AG10803 (cell line): ENCODE results near the gene VARS2.

Source experiments
- DNase-seq: peaks from one replicate; pipeline ENCODE4 v3.0.0; 2010; ENCODE audit warnings: low read depth
- H3K4me3 ChIP-seq: 2 replicates; pipeline ENCODE4 v1.5.1; 2011; ENCODE audit warnings: mild to moderate bottlenecking, low read length, control low read depth
- TF ChIP-seq, protein P1 (sequence below): conservative IDR thresholded peaks from 2 replicates; pipeline ENCODE4 v1.5.1; 2011; ENCODE audit warnings: mild to moderate bottlenecking, low read length, control low read depth, inconsistent platforms

Gene VARS2

DNA sequence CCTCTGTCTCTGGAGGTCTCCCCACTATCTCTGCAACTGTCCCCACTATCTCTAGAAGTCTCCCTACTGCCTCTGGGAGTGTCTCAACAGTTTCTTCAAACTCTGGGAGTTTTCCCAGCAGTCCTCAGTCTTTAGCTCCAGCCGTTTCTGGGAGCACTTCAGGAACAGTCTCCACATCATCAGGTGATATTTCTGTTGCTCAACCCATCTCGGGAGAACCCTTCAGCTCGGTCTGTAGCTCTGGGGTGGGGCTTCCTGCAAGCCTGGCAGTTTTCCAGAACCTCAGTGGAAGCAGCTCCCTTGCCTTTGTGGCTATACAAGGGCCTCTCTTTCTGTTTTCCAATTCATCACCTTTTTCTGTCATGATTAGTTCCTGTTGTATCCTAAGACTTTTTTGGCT lies 21.0 kb downstream of the VARS2 start:
- TF ChIP-seq, protein P1, sequence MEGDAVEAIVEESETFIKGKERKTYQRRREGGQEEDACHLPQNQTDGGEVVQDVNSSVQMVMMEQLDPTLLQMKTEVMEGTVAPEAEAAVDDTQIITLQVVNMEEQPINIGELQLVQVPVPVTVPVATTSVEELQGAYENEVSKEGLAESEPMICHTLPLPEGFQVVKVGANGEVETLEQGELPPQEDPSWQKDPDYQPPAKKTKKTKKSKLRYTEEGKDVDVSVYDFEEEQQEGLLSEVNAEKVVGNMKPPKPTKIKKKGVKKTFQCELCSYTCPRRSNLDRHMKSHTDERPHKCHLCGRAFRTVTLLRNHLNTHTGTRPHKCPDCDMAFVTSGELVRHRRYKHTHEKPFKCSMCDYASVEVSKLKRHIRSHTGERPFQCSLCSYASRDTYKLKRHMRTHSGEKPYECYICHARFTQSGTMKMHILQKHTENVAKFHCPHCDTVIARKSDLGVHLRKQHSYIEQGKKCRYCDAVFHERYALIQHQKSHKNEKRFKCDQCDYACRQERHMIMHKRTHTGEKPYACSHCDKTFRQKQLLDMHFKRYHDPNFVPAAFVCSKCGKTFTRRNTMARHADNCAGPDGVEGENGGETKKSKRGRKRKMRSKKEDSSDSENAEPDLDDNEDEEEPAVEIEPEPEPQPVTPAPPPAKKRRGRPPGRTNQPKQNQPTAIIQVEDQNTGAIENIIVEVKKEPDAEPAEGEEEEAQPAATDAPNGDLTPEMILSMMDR = no peak
- H3K4me3 ChIP-seq = no peak overlapping the region
- no peak for DNase-seq

DNA sequence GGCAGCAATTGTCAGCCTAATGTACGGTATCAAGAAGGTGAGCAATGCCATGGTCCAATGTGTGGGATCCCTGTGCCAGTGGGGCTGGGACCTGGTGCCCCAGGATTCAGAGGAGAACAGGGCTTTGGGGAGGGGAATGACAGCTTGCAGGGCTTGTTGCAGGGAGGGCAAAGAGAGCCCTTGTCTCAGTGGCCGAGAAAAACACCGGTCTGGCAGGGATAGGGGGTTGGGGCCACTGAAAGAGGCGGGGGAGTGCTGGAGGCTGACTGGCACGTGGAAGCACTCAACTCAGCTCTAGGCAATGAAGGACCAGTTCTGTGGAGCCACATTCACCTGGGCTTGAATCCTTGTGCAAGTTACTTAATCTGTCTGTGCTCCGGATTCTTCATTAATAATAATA lies 23.2 kb downstream of the VARS2 start:
- TF ChIP-seq, protein P1 = no peak
- no peak overlapping the region for H3K4me3 ChIP-seq

GRCh38 chr6:30938730-30939129 lies 24.7 kb downstream of the VARS2 start:
- H3K4me3 ChIP-seq = no peak overlapping the region
- DNase-seq = no peak
- TF ChIP-seq, protein P1 = no peak

More for the DNA sequence above, 23.2 kb downstream of the VARS2 start:
- no peak for DNase-seq

GRCh38 chr6:30939473-30939872 lies 25.4 kb downstream of the VARS2 start:
- DNase-seq = peak; percentile 29
- TF ChIP-seq, protein P1 = no peak
- no peak overlapping the region for H3K4me3 ChIP-seq

DNA sequence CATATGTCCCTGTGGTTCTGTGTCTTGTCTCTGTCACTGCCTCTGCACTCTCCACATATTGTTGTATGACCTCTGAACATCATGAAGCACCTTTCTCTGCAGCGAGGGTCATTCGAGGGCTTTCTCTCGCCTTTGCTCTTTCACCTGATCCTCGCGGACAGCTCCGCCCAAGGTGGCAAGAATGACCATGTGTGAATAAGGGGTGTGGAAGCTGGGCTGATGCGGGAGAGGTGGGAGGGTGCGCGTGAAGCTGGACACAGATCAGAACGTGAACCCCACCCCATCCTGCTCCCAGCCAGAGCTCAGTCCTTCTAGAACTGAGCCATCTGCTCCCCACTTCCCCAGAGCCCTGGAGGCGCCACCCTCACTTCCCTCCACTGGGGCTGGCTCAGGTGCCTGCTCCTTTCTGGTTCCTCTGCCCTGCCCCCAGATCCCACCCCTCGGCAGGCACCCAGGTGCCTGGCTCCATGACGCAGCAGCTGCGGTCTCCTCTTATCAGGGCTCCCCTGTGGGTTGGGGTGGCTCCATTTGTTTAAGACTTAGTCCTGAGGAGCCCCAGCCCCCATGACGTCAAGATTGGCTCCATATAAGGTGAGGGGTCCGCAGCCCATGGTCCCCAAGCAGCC lies 26.4 kb downstream of the VARS2 start, which contains the start of gene MUCL3:
Gene MUCL3 (plus strand): TSS at position 613 of the 626 bp plus-strand sequence. CDS start 27 bp downstream, outside the sequence.
- TF ChIP-seq, protein P1 = no peak
- no peak within 1 kb of the TSS for H3K4me3 ChIP-seq
- DNase-seq = no peak

- H3K4me3 ChIP-seq = no peak overlapping the region
- DNase-seq = peak; percentile 85
- TF ChIP-seq, protein P1 = peak; percentile 78
Observed at GRCh38 chr6:30942338-30943060, 28.5 kb downstream of the VARS2 start.

DNA sequence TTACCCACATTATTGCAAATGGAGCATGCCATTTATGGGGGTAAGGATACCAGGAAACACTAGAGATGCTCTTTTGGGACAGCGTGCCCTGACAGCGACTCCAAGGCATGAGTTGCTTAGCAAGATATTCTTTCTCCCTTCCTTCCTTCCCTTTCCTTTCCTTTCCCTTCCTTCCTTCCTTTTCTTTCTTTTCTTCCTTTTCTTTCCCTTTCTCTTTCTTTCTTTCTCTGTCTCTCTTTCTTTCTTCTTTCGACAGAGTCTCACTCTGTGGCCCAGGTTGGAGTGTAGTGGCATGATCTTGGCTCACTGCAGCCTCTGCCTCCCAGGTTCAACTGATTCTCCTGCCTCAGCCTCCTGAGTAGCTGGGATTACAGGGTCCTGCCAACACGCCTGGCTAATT lies 30.0 kb downstream of the VARS2 start:
- H3K4me3 ChIP-seq = no peak overlapping the region
- no peak for DNase-seq
- TF ChIP-seq, protein P1 = no peak
